GM19438 (cell line): Measurements from ENCODE around the gene KIF1A.

ENCODE experiments used
- ATAC-seq: cut with Tn5 transposase; IDR thresholded peaks from one replicate; pipeline ENCODE4 v1.9.1; 2021; ENCODE audit warnings: low read depth; ENCODE audit not compliant: unreplicated experiment

KIF1A gene

GRCh38 chr2:240769096-240769495 is 50.9 kb downstream of the KIF1A start:
- ATAC-seq = no peak

- no peak for ATAC-seq
These were observed 51.8 kb downstream of the KIF1A start for GRCh38 chr2:240768216-240768615.

GRCh38 chr2:240767341-240767740 is 52.7 kb downstream of the KIF1A start:
- no peak for ATAC-seq

- ATAC-seq = no peak
These were observed 53.9 kb downstream of the KIF1A start for GRCh38 chr2:240766072-240766471.

GRCh38 chr2:240765007-240765406 is 55.0 kb downstream of the KIF1A start:
- no peak for ATAC-seq

GRCh38 chr2:240764605-240765004 is 55.4 kb downstream of the KIF1A start:
- no peak for ATAC-seq

- no peak for ATAC-seq
These were observed 57.0 kb downstream of the KIF1A start for GRCh38 chr2:240762971-240763370.

GRCh38 chr2:240762249-240762648 is 57.8 kb downstream of the KIF1A start:
- no peak for ATAC-seq

- no peak for ATAC-seq
These were observed 59.3 kb downstream of the KIF1A start for GRCh38 chr2:240760576-240761246.

GRCh38 chr2:240760121-240760520 is 59.9 kb downstream of the KIF1A start:
- ATAC-seq = no peak

GRCh38 chr2:240759459-240759858 is 60.6 kb downstream of the KIF1A start:
- ATAC-seq = no peak

- no peak for ATAC-seq
These were observed 62.9 kb downstream of the KIF1A start for GRCh38 chr2:240757086-240757614.

GRCh38 chr2:240752209-240752608 is 67.8 kb downstream of the KIF1A start:
- ATAC-seq = no peak

GRCh38 chr2:240750409-240750808 is 69.6 kb downstream of the KIF1A start:
- ATAC-seq = no peak

GRCh38 chr2:240749516-240749915 is 70.5 kb downstream of the KIF1A start:
- ATAC-seq = no peak

- no peak for ATAC-seq
These were observed 72.8 kb downstream of the KIF1A start for GRCh38 chr2:240747256-240747655.

- ATAC-seq = no peak
These were observed 73.3 kb downstream of the KIF1A start for GRCh38 chr2:240746671-240747070.

GRCh38 chr2:240745962-240746361 is 74.1 kb downstream of the KIF1A start:
- no peak for ATAC-seq

GRCh38 chr2:240745456-240745855 is 74.6 kb downstream of the KIF1A start:
- ATAC-seq = no peak

- no peak for ATAC-seq
These were observed 77.4 kb downstream of the KIF1A start for GRCh38 chr2:240742602-240743095.

- ATAC-seq = no peak
These were observed 78.9 kb downstream of the KIF1A start for GRCh38 chr2:240741091-240741490.

- ATAC-seq = no peak
These were observed 80.2 kb downstream of the KIF1A start for GRCh38 chr2:240739797-240740196.
